ENCODE measurements around the gene DYNC1I1. TPM values are rescaled to one million over a fixed set of nuclear protein-coding genes. Genes with fewer than 3 reads are reported as not detected.

Gene DYNC1I1
- total and polyA plus RNA-seq, 2 of the 13 experiments (the other 11 are each of a cell fraction or from before 2014, with no cell fraction given), result not detected

GRCh38 chr7:96061009-96061408 lies 288.7 kb downstream of the DYNC1I1 start:
- Histone ChIP-seq H3K4me2 (ENCODE audit: low read depth, low read length) (no peak overlapping the region), H3K27ac (ENCODE audit: extremely low read length, insufficient read depth, low read length) (no peak overlapping the region), H3K4me1 (ENCODE audit: insufficient read depth, low read length) (no peaks in the 10 kb centered on the region), H2AFZ (ENCODE audit: low read length) (no peak overlapping the region), H3K27me3 (ENCODE audit: control insufficient read depth in 1 of 2, insufficient read depth in 2 of 2, low read length in 2 of 2) (no peaks in the 10 kb centered on the region; a peak in 1 of 5 replicates), H3K36me3 (replicated peaks in 1 of 2; ENCODE audit: control insufficient read depth in 1 of 2, insufficient read depth in 2 of 2, low read length in 2 of 2) (no peaks in the 10 kb centered on the region), H3K9ac (ENCODE audit: insufficient read depth, low read depth, low read length) (no peak overlapping the region), H4K20me1 (ENCODE audit: insufficient read depth, low read length) (no peaks in the 10 kb centered on the region), H3K4me3 (replicated peaks in 1 of 3; ENCODE audit: insufficient read depth in 1 of 3, low read depth in 2 of 3, low read length in 3 of 3) (no peak overlapping the region), H3K9me3 (ENCODE audit: low read length) (no peaks in the 10 kb centered on the region), H3K79me2 (ENCODE audit: insufficient read depth, low read length) (no peaks in the 10 kb centered on the region)
- FAIRE-seq (no peak), ATAC-seq (no peak), DNase-seq (ENCODE audit: low spot score) (no peak)
- ChIA-PET POLR2A (no interaction called here), CTCF (ENCODE audit: low intra/inter-chr PET ratio, low total read pairs) (no interaction called here)
- intact Hi-C loops (cut with micrococcal nuclease; ENCODE audit: unreplicated experiment) (no loop called here), in situ Hi-C loops (cut with HindIII; ENCODE audit: extremely low pct_ligation_motif_present, low pct_unique_long_range_greater_than_20kb) (no loop called here)
- TF ChIP-seq ZNF792 (CRISPR knock-in tag; IDR thresholded peaks at IDR 0.05) (no peak), ZFP36L1 (CRISPR knock-in tag; IDR thresholded peaks at IDR 0.05) (no peak), PRMT3 (CRISPR knock-in tag; IDR thresholded peaks at IDR 0.05; ENCODE audit: borderline replicate concordance, low read depth) (no peak), ZNF710 (CRISPR knock-in tag; IDR thresholded peaks at IDR 0.05; ENCODE audit: borderline replicate concordance) (no peak), ZNF605 (CRISPR knock-in tag; IDR thresholded peaks at IDR 0.05) (no peak), FIP1L1 (IDR thresholded peaks at IDR 0.05; ENCODE audit: borderline replicate concordance, insufficient read depth, low read depth, low read length) (no peak), PCBP2 (optimal IDR thresholded peaks at IDR 0.05; ENCODE audit: low read depth, low read length, poor library complexity, severe bottlenecking) (no peak), ZNF775 (CRISPR knock-in tag; IDR thresholded peaks at IDR 0.05; ENCODE audit: borderline replicate concordance) (no peak), MYC (CRISPR knock-in tag; IDR thresholded peaks at IDR 0.05; ENCODE audit: borderline replicate concordance) (no peak), ZNF672 (CRISPR knock-in tag; IDR thresholded peaks at IDR 0.05) (no peak), ZNF552 (CRISPR knock-in tag; IDR thresholded peaks at IDR 0.05; ENCODE audit: borderline replicate concordance) (no peak), ZSCAN22 (CRISPR knock-in tag; IDR thresholded peaks at IDR 0.05) (no peak), HOXD1 (CRISPR knock-in tag; IDR thresholded peaks at IDR 0.05) (no peak), ZNF10 (CRISPR knock-in tag; IDR thresholded peaks at IDR 0.05; ENCODE audit: borderline replicate concordance, low read depth) (no peak), SSRP1 (CRISPR knock-in tag; IDR thresholded peaks at IDR 0.05) (no peak), KDM2A (CRISPR knock-in tag; IDR thresholded peaks at IDR 0.05; ENCODE audit: borderline replicate concordance, low read depth) (no peak)
- BruUV-seq (replicated peaks), result no TSS peak
- 49% methylated on average over 7 of the region's 7 CpGs for WGBS (ENCODE audit: low lambda C conversion rate)

All from HepG2 (cell line).